BE2C (cell line): ENCODE measurements around the gene SPSB3.

Experiments used
- DNase-seq: peaks from one replicate; pipeline ENCODE4 v3.0.0-alpha.2; 2020
- H3K27me3 ChIP-seq: fragments of 250-450 bp; sonication (Bioruptor Pico); 2 replicates; pipeline ENCODE4 v1.5.1; 2020; ENCODE audit warnings: mild to moderate bottlenecking
- H3K36me3 ChIP-seq: fragments of 250-450 bp; sonication (Bioruptor Pico); 2 replicates; pipeline ENCODE4 v1.5.1; 2020; ENCODE audit warnings: mild to moderate bottlenecking
- H3K4me1 ChIP-seq: fragments of 250-450 bp; sonication (Bioruptor Pico); 2 replicates; pipeline ENCODE4 v1.5.1; 2020
- H3K4me3 ChIP-seq: 2 replicates; pipeline ENCODE4 v1.5.1; 2011; ENCODE audit warnings: low read depth, low read length
- H3K9me3 ChIP-seq: fragments of 250-450 bp; sonication (Bioruptor Pico); 2 replicates; pipeline ENCODE4 v1.5.1; 2020
- TF ChIP-seq, protein P1 (sequence below): IDR thresholded peaks from 2 replicates; pipeline ENCODE4 v1.5.1; 2012; ENCODE audit warnings: mild to moderate bottlenecking, low read depth, low read length

Gene SPSB3

DNA sequence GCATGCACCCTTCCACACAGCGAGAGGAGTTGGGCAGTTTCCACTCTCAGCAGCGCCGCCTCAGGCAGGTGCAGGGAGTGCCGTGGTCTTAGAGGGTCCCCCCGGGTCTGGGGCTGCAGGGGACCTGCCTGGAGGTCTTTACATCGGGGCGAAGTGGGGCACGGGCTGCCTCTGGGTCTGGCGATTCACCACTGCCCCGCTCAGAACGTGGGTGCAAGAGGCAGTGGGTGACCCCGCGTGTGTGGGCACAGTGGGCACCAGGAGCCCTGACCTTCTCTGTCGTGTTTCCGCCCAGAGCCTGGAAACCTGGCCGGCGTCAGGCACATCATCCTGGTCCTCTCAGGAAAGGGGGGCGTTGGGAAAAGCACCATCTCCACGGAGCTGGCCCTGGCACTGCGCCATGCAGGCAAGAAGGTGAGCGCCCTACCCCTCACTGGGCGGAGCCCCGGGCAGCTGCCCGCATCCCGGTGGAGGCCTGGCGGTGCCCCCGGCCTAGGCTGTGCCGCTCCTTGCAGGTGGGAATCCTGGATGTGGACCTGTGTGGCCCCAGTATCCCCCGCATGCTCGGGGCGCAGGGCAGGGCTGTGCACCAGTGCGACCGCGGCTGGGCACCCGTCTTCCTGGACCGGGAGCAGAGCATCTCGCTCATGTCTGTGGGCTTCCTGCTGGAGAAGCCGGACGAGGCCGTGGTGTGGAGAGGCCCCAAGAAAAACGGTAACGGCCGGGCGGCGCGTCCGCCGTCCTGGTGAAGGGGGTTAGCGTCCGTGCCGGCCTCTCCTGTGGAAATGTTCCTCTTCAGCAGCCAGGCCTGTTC is 4.1 kb upstream of the SPSB3 start:
- Histone ChIP-seq H3K4me3 (no peak overlapping the region), H3K36me3 (peaks cover 44% of the 10 kb centered on the region), H3K4me1 (no peaks in the 10 kb centered on the region), H3K27me3 (no peaks in the 10 kb centered on the region), H3K9me3 (no peaks in the 10 kb centered on the region)
- TF ChIP-seq, protein P1, sequence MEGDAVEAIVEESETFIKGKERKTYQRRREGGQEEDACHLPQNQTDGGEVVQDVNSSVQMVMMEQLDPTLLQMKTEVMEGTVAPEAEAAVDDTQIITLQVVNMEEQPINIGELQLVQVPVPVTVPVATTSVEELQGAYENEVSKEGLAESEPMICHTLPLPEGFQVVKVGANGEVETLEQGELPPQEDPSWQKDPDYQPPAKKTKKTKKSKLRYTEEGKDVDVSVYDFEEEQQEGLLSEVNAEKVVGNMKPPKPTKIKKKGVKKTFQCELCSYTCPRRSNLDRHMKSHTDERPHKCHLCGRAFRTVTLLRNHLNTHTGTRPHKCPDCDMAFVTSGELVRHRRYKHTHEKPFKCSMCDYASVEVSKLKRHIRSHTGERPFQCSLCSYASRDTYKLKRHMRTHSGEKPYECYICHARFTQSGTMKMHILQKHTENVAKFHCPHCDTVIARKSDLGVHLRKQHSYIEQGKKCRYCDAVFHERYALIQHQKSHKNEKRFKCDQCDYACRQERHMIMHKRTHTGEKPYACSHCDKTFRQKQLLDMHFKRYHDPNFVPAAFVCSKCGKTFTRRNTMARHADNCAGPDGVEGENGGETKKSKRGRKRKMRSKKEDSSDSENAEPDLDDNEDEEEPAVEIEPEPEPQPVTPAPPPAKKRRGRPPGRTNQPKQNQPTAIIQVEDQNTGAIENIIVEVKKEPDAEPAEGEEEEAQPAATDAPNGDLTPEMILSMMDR, result no peak
- DNase-seq, result no peak

DNA sequence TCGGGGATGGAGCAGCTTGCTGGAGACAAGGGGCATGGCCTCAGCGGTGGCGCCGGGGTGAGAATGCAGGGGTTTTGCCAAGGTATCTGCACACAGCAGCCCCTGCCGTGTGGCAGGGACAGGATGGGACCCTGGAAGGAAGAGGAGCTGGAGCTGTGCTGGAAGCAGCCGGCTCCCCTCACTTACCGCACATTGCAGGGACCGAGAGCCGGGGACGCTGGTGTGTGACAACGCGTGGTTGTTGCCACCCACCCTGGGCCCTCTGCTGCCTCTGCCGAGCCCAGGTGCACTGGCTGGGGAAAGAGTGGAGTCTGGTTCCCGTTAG is 3.4 kb upstream of the SPSB3 start:
- DNase-seq, result no peak
- Histone ChIP-seq H3K4me1 (no peaks in the 10 kb centered on the region), H3K27me3 (no peaks in the 10 kb centered on the region), H3K4me3 (no peak overlapping the region), H3K9me3 (no peaks in the 10 kb centered on the region), H3K36me3 (peaks cover 41% of the 10 kb centered on the region)
- TF ChIP-seq, protein P1, result no peak

DNA sequence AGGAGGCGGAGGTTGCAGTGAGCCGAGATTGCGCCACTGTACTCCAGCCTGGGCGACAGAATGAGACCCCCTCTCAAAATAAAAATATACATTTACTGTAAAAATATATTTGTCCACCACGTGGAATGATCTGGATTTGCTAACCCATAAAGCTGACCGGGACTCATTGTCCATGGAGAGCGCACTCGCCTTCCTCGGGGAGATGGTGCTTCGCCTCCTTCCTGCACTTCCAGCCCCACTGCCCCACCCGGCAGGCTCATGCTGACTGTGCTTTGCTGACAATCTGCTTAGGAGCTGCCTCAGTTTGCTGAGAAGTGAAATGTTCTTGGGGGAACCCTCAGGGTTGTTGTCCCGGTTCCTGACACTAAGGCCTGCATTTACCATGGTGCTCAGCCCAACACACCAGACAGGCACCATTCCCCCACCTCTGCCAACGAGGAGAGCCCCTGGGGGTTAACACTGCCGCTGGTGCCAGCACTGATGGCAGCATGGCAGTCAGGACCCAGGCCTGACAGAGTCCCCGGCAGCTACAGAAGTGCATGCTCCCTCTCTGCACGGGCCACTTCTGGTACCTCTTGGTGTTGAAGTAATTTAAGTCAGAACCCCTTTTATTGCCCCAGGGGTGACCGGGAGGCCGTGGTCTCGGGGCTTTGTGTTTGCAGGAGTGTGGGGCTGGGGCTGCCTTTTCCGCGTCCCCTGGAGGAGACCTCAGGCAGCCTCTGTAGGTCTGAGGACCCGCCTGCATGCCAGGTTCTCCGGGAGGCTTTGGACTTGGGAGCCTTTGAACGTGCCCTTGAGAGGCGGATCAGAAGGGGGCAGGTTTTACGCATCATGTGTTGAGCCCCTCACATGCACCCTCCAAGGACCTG is 2.8 kb upstream of the SPSB3 start:
- peaks cover 41% of the 10 kb centered on the region for H3K36me3 ChIP-seq

DNA sequence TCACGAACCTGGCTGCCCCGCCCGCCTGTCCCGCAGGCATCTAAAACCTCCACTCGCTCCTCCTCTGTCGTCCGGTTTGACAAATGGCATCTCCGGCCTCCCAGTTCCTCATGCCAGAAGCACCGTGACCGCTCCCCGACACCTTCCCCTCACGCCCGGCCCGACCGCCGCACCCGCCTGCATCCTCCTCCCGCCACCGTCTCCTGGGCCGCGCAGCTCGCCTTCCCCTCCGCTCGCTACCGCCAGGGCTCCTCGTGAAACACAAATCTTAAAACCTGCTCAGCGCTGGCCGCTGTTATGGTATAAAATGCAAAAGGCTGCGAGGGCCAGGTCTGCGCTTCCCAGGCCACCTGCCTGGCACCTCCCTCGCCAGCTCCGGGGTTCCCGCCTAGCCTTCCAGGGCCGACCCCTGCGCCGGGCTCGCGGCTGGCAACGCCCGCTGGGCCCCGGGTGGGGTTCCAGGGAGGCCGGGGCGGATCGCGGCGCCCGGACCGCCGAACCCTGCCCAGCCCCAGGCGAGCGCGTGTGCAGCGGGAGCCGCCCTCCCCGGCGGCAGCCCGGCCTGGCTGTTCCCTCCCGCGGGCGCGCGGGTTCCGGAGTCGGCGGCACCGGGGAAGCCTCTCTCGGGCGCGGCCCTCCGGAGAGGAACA is 488 bp downstream of the SPSB3 start:
- Histone ChIP-seq H3K27me3 (no peaks in the 10 kb centered on the region), H3K4me3 (peak overlapping the region; percentile 71), H3K4me1 (no peaks in the 10 kb centered on the region), H3K36me3 (peaks cover 15% of the 10 kb centered on the region), H3K9me3 (no peaks in the 10 kb centered on the region)
- TF ChIP-seq, protein P1, result no peak
- DNase-seq, result peak; percentile 34

More for the DNA sequence above, 2.8 kb upstream of the SPSB3 start:
- Histone ChIP-seq H3K4me3 (no peak overlapping the region), H3K4me1 (no peaks in the 10 kb centered on the region), H3K27me3 (no peaks in the 10 kb centered on the region), H3K9me3 (no peaks in the 10 kb centered on the region)
- TF ChIP-seq, protein P1, result no peak
- DNase-seq, result no peak

DNA sequence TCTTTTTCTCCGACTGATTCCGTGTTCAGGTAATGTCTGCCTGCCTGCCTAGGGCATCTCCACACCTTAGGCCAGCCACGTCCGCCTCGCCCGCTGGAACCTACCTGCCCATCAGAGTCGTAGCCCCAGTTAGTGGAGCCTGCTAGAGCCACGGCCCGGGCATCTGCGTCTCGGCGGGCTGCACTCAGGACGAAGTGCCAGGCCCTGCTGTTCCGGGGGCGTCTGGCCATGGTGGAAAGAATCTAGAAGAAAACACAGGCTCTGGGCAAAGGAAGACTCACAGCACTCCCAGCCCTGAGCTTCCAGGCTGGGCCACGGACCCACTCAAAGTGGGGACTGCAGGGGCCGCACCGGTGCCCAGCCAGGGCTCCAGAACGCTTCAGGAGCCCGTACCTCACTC is 1.1 kb downstream of the SPSB3 start:
- Histone ChIP-seq H3K27me3 (no peaks in the 10 kb centered on the region), H3K4me1 (no peaks in the 10 kb centered on the region), H3K9me3 (no peaks in the 10 kb centered on the region), H3K4me3 (peak overlapping the region; percentile 71), H3K36me3 (peaks cover 9% of the 10 kb centered on the region)
- DNase-seq, result no peak
- TF ChIP-seq, protein P1, result no peak
